ENCODE results near the gene UBE2N. TPM values are rescaled to one million over a fixed set of nuclear protein-coding genes. Genes with fewer than 3 reads are reported as not detected.

The UBE2N gene
- total RNA-seq, 2 donors from 2014 or later, result 94.1 to 99.6 TPM

- ATAC-seq (no peak), DNase-seq (no peak)
- Mint-ChIP-seq H3K36me3 (ENCODE audit: low read depth) (peaks cover 2% of the 10 kb centered on the region), H3K27ac (no peak overlapping the region), H3K4me3 (no peak overlapping the region), H3K27me3 (no peaks in the 10 kb centered on the region), H3K4me1 (no peaks in the 10 kb centered on the region)
- H3K9me3 ChIP-seq (ENCODE audit: control insufficient read depth, low read length, poor library complexity, severe bottlenecking), result no peaks in the 10 kb centered on the region
Measured at GRCh38 chr12:93460003-93460402, 18.3 kb upstream of the UBE2N start.

DNA sequence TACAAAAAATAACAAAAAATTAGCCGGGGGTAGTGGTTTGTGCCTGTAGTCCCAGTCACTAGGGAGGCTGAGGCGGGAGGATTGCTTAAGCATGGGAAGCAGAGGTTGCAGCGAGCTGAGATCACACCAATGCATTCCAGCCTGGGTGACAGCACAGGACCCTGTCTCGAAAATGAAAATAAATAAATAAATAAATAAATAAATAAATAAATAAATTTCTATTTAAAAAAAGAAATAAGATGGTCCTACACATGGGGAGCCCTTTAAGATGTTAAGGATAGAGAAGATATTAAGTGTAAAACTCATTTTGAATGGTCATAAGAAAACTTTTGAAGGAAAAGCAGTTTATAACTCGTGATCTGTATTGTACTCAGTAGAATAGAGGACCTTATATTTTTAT, 17.4 kb upstream of the UBE2N start:
- no peak for ATAC-seq
- no peaks in the 10 kb centered on the region for H3K4me1 Mint-ChIP-seq

GRCh38 chr12:93456077-93456476, 14.3 kb upstream of the UBE2N start:
- H3K9me3 ChIP-seq (ENCODE audit: control insufficient read depth, low read length, poor library complexity, severe bottlenecking), result no peaks in the 10 kb centered on the region
- DNase-seq (no peak), ATAC-seq (no peak)
- peaks cover 1% of the 10 kb centered on the region for H3K36me3 Mint-ChIP-seq (ENCODE audit: low read depth)
- no peak overlapping the region for H3K27ac Mint-ChIP-seq
- no peaks in the 10 kb centered on the region for H3K4me1 Mint-ChIP-seq
- no peak overlapping the region for H3K4me3 Mint-ChIP-seq
- H3K27me3 Mint-ChIP-seq, result no peaks in the 10 kb centered on the region

More for the DNA sequence above, 17.4 kb upstream of the UBE2N start:
- H3K27ac Mint-ChIP-seq, result no peak overlapping the region
- H3K9me3 ChIP-seq (ENCODE audit: control insufficient read depth, low read length, poor library complexity, severe bottlenecking), result no peaks in the 10 kb centered on the region
- DNase-seq, result no peak
- no peaks in the 10 kb centered on the region for H3K27me3 Mint-ChIP-seq
- no peak overlapping the region for H3K4me3 Mint-ChIP-seq
- peaks cover 2% of the 10 kb centered on the region for H3K36me3 Mint-ChIP-seq (ENCODE audit: low read depth)

- ATAC-seq, result no peak
- no peaks in the 10 kb centered on the region for H3K27me3 Mint-ChIP-seq
- no peak overlapping the region for H3K4me3 Mint-ChIP-seq
- H3K9me3 ChIP-seq (ENCODE audit: control insufficient read depth, low read length, poor library complexity, severe bottlenecking), result no peaks in the 10 kb centered on the region
- no peak overlapping the region for H3K27ac Mint-ChIP-seq
- peaks cover 7% of the 10 kb centered on the region for H3K4me1 Mint-ChIP-seq
- DNase-seq, result no peak
- no peaks in the 10 kb centered on the region for H3K36me3 Mint-ChIP-seq (ENCODE audit: low read depth)
Measured at GRCh38 chr12:93453633-93454032, 11.9 kb upstream of the UBE2N start.

GRCh38 chr12:93451423-93452158, 9.8 kb upstream of the UBE2N start:
- no peak for ATAC-seq
- Mint-ChIP-seq H3K4me3 (no peak overlapping the region), H3K36me3 (ENCODE audit: low read depth) (peaks cover 2% of the 10 kb centered on the region), H3K27me3 (no peaks in the 10 kb centered on the region), H3K4me1 (peaks cover 18% of the 10 kb centered on the region), H3K27ac (no peak overlapping the region)
- DNase-seq, result no peak
- no peaks in the 10 kb centered on the region for H3K9me3 ChIP-seq (ENCODE audit: control insufficient read depth, low read length, poor library complexity, severe bottlenecking)

DNA sequence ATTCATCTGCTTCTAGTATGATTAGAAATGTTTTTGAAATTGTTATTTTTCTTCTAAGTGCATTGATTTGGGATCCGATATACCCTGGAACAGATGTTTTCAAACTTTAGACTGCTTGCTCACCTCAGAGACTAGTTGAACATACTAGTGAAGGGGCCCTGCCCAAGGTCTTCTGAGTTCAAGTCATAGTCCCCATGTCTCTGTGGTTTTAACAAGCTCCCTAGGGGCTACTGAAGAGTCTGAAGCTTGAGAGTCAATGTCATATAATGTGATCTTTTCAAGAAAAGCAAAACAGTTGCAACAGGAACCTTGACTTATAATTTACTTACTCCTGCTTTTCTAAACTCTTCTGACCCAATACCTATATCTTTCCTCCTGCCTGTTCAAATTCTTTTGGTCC, 7.5 kb upstream of the UBE2N start:
- ATAC-seq, result no peak

GRCh38 chr12:93448796-93449195, 7.0 kb upstream of the UBE2N start:
- H3K4me3 Mint-ChIP-seq, result no peak overlapping the region
- H3K4me1 Mint-ChIP-seq, result peaks cover 18% of the 10 kb centered on the region
- ATAC-seq (no peak), DNase-seq (no peak)
- peak overlapping the region; percentile 84 for H3K27ac Mint-ChIP-seq
- H3K27me3 Mint-ChIP-seq, result no peaks in the 10 kb centered on the region
- no peaks in the 10 kb centered on the region for H3K9me3 ChIP-seq (ENCODE audit: control insufficient read depth, low read length, poor library complexity, severe bottlenecking)
- H3K36me3 Mint-ChIP-seq (ENCODE audit: low read depth), result peaks cover 2% of the 10 kb centered on the region

More for the DNA sequence above, 7.5 kb upstream of the UBE2N start:
- Mint-ChIP-seq H3K36me3 (ENCODE audit: low read depth) (peaks cover 2% of the 10 kb centered on the region), H3K27me3 (no peaks in the 10 kb centered on the region), H3K4me1 (peaks cover 18% of the 10 kb centered on the region), H3K27ac (peak overlapping the region; percentile 84), H3K4me3 (no peak overlapping the region)
- H3K9me3 ChIP-seq (ENCODE audit: control insufficient read depth, low read length, poor library complexity, severe bottlenecking), result no peaks in the 10 kb centered on the region
- DNase-seq, result no peak

GRCh38 chr12:93447555-93448290, 6.0 kb upstream of the UBE2N start:
- no peaks in the 10 kb centered on the region for H3K27me3 Mint-ChIP-seq
- DNase-seq (no peak), ATAC-seq (peak; percentile 76)
- peak overlapping the region; percentile 84 for H3K27ac Mint-ChIP-seq
- peak overlapping the region; percentile 12 for H3K4me3 Mint-ChIP-seq
- H3K9me3 ChIP-seq (ENCODE audit: control insufficient read depth, low read length, poor library complexity, severe bottlenecking), result no peaks in the 10 kb centered on the region
- peaks cover 18% of the 10 kb centered on the region for H3K4me1 Mint-ChIP-seq
- peaks cover 2% of the 10 kb centered on the region for H3K36me3 Mint-ChIP-seq (ENCODE audit: low read depth)

DNA sequence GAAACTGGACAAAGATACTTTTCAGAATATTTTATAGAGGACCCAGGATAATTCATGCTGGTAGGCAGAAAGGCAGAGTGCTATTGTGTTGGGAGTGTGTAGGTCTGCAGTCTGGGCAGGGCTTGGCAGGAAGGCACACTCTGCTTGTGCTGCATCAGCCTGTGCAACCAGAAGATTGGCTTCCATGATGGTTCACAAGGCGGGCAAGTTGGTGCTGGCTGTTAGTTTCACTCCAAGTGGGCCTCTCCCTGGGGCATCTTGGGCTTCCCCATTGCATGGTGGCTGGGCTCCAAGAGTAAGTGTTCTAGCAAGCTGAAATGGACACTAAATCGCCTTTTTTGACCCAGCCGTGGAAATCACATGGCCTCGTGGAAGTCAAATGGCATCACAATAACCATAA, 1.8 kb upstream of the UBE2N start:
- no peak for ATAC-seq
- H3K4me3 Mint-ChIP-seq, result no peak overlapping the region
- H3K36me3 Mint-ChIP-seq (ENCODE audit: low read depth), result peaks cover 2% of the 10 kb centered on the region
- H3K4me1 Mint-ChIP-seq, result peaks cover 39% of the 10 kb centered on the region
- DNase-seq, result no peak
- H3K27ac Mint-ChIP-seq, result peak overlapping the region; percentile 99
- H3K27me3 Mint-ChIP-seq, result no peaks in the 10 kb centered on the region
- H3K9me3 ChIP-seq (ENCODE audit: control insufficient read depth, low read length, poor library complexity, severe bottlenecking), result no peaks in the 10 kb centered on the region

GRCh38 chr12:93442411-93443340, 929 bp upstream of the UBE2N start:
- DNase-seq, result no peak
- Mint-ChIP-seq H3K27ac (peak overlapping the region; percentile 99), H3K36me3 (ENCODE audit: low read depth) (peaks cover 2% of the 10 kb centered on the region), H3K4me1 (peaks cover 44% of the 10 kb centered on the region), H3K27me3 (no peaks in the 10 kb centered on the region), H3K4me3 (peak overlapping the region; percentile 97)
- H3K9me3 ChIP-seq (ENCODE audit: control insufficient read depth, low read length, poor library complexity, severe bottlenecking), result no peaks in the 10 kb centered on the region
- ATAC-seq, result no peak

GRCh38 chr12:93441081-93441616, 598 bp downstream of the UBE2N start:
- DNase-seq, result peak; percentile 17 to 38 (median 34)
- no peaks in the 10 kb centered on the region for H3K9me3 ChIP-seq (ENCODE audit: control insufficient read depth, low read length, poor library complexity, severe bottlenecking)
- peak overlapping the region; percentile 99 for H3K27ac Mint-ChIP-seq
- ATAC-seq, result no peak
- no peaks in the 10 kb centered on the region for H3K27me3 Mint-ChIP-seq
- peaks cover 51% of the 10 kb centered on the region for H3K4me1 Mint-ChIP-seq
- peak overlapping the region; percentile 95 for H3K4me3 Mint-ChIP-seq
- H3K36me3 Mint-ChIP-seq (ENCODE audit: low read depth), result no peaks in the 10 kb centered on the region

DNA sequence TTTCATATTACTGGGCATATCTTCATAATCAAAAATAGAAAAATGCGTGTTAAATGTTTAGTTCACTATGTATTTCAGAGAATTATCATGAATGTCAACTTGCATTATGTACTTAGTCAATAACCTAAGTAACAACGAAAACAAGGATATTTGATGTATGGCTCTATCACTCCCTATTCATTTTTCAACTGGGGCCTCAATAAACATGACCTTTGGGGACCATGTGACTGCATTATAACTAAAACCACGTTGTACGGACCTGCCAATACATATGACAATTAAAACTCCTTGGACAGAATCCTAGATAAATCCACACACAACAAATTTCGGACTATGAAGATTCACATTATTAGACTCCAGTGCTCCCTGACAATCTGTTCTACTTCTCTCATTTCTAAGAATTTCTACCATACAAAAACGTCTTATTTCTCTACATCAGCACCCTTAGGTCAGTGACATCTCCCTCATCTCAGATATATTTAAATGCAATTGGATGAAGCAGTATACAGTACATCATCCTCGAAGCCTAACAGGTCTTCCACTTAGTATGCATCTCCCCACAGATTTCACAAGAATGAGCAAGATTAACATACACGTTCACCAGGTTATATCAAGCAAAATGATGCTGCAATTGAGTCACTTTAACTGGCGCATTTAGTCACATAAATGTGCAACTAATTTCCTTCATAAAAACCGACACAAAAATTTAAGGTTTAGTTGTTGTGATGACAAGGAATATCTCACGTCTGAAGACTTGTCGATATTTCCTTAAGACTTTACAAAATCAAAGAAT, 1.5 kb downstream of the UBE2N start:
- no peaks in the 10 kb centered on the region for H3K27me3 Mint-ChIP-seq
- no peaks in the 10 kb centered on the region for H3K9me3 ChIP-seq (ENCODE audit: control insufficient read depth, low read length, poor library complexity, severe bottlenecking)
- no peak for DNase-seq
- no peak for ATAC-seq
- peaks cover 55% of the 10 kb centered on the region for H3K4me1 Mint-ChIP-seq
- H3K27ac Mint-ChIP-seq, result peak overlapping the region; percentile 97
- H3K36me3 Mint-ChIP-seq (ENCODE audit: low read depth), result no peaks in the 10 kb centered on the region
- peak overlapping the region; percentile 95 for H3K4me3 Mint-ChIP-seq

Measured in T-helper 17 cell (primary cell).